HG02885 (cell line): ENCODE measurements around the gene PARVB.

Experiments used
- ATAC-seq: cut with Tn5 transposase; IDR thresholded peaks from one replicate; pipeline ENCODE4 v1.9.1; 2021; ENCODE audit warnings: mild to moderate bottlenecking; ENCODE audit not compliant: unreplicated experiment, poor library complexity

Gene PARVB

DNA sequence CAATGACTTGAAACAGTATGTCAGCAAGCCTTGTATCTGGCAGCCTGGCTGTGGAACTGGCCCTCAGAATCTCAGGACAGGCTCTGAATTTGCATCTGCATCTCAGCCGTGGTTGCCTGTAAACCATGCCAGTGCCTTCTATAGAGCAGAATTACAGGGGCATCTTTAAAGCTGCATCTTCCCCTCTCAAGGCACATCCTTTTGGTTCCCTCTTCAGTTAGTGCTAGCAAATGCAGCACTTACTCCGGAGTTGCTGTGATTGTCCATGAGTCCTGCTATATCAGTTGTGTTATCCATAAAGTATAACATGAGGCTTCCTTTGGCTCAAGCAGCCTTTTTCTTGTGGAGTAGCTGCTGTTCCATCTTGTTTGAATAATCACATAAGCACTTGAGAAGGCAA is 102.7 kb downstream of the PARVB start:
- ATAC-seq: no peak

DNA sequence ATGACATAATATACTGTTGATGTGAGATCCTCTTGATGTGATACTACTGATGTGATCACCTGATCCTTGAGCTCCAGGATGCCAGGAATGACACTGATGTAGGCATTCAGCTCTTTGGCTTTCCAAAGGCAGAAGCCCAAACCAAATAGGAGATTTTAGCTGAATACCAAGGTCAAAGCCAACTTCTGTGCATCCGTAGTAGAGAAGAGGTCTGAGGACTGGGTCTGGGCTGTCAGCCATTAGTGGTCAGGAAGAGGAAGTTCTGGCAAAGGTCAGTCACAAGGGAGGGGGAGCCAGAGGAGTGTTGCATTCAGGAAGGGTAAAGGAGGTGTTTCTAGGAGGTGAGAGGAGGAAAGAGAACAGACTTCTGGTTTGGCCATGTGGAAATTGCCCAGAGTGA is 103.3 kb downstream of the PARVB start:
- ATAC-seq: no peak

DNA sequence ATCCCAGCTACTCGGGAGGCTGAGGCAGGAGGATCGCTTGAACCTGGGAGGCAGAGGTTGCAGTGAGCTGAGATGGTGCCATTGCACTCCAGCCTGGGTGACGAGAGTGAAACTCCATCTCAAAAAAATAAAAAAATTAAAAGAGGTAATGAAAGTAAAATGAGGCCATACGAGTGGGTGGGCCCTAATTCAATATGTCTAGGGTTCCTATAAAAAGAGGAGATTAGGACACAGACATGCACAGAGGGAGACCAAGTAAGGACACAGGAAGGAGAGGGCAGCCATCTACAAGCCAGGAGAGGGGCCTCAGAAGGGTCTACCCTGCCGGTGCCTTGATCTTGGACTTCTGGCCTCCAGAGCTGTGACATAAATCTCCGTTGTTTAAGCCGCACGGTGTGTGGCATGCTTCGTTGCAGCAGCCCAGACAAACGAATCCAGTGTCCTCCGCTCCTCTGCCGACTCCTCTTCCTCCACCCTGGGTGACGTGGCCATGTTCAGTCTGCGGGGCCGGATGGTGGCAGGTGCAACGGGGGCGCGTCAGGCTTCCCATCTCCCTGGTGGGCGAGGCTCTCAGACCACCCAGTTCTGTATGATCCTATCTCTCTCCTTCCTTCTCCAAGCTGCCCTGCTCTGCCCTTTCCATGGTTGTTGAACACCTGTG is 105.0 kb downstream of the PARVB start:
- no peak for ATAC-seq

DNA sequence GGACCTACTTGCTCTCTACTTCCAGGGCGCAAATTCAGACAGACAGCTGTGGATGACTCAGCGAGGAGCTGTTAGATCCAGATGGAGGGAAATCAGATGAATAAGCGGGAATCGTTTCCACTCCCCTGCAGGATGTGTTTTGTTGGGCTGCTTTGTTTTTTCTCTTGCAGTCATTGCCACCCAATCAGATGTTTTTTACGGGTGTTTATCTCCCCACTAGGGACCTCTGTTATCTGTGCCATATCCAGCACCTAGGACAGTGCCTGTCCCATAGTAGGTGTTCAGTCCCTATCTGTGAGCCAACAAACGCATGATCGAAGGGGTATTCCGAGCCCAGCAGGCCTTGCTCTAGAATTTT is 105.5 kb downstream of the PARVB start:
- ATAC-seq: no peak

DNA sequence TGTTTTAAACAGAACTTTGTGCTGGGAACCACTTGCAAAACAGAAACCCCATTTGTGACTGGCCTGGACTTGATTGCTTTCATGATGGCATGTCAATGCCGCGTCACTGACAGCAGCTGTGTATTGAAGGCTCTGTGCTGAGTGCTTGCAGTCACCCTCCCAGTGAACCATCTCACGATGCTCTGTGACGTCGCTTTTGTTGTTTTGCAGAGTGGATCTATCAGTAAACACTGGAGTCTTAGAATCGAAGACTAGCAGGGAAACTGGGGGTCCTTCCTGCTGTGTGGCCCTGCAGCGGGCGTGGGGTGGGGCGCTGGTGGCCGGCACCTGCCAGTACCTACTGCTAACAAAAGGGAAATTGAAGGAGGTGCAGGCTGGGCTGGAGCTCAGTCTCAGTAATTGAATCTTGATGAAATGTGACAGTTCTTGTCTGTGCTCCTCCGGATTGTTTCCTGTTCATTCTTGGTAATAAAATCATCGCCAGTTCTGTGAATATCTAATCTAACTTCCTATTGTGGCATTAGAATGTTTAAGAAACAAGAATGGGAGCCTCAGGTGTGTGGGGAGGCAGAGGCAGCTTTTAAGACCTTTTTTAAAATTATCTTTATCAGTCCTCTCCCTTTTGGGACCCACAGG is 106.1 kb downstream of the PARVB start:
- no peak for ATAC-seq

DNA sequence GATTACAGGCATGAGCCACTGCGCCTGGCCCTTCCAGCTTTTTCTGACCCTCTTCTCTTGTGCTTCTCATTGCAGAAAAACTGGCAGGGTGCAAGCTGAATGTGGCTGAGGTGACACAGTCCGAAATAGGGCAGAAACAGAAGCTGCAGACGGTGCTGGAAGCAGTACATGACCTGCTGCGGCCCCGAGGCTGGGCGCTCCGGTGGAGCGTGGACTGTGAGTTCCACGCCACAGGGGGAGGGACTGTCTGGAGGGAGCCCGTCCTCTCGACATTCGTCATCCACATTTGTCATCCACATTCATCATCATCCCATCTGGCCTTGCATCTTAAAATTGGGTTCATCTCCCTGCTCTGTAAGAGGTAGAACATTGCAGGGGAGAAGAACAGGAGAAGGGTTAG is 107.3 kb downstream of the PARVB start:
- ATAC-seq: no peak

DNA sequence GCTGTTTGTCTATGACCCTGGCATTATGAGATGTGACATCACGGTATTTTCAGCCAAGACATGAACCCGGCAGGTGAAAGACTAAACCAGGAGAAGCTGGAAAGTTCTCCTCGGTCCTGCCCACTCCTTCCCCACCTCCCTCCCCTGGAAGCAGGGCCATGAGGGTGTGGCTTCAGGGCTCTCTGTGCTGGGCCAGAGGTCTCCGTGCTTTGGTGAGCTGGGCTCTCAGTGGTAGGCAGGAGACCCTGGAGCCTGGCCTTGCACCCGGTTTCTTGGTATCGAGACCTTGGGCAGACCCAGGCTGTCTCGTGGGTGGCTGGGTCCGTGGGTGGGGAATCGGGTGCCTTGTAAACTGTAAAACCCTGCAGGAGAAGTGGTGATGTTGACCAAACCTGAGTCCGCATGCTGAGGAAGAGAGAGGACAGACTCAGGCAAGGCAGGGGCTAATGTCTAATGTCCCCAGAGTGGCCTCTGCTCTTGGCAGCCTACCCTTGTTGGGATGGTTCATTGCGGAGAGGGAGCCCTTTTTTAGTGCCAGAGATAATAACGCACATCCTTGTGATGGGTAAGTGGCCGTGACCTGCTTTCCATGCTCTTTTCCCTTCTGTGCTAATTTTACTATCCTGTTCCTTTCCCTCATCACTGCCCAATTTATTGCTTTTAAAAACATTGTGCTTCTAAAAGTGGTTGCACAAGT is 108.0 kb downstream of the PARVB start:
- no peak for ATAC-seq

DNA sequence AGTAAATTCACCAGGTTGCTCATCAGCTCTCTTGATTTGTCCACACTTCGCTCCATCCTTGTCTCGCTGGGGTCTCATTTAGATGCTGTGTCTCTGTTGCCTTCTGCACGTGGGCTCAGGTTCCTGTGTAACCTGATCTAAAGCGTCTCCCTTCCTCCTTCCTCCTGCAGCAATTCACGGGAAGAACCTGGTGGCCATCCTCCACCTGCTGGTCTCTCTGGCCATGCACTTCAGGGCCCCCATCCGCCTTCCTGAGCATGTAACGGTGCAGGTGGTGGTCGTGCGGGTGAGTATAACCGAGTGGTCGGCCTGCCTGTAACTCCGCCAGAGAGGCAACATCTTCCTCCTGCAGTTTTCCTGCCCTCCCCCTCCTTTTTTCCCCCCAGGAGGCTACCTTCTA is 108.6 kb downstream of the PARVB start:
- ATAC-seq: no peak

DNA sequence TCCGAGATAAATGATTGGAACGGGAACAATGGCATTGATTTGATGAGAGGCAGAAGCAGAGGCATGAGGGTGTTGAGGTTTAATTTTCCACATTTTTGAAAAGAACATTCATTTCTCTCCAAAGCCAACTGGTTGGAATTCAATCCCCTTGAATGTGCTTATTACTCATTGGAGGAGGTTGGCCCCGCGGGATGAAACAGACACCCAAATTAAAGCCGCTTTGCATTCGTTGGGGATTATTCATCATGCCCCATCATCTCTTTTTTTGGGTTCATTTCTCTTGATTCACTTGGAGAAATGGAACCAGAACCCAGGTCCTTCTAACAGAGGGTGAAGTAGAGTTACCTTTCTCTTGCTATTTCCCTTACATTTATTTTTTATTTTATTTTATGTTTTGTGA is 109.1 kb downstream of the PARVB start:
- no peak for ATAC-seq

DNA sequence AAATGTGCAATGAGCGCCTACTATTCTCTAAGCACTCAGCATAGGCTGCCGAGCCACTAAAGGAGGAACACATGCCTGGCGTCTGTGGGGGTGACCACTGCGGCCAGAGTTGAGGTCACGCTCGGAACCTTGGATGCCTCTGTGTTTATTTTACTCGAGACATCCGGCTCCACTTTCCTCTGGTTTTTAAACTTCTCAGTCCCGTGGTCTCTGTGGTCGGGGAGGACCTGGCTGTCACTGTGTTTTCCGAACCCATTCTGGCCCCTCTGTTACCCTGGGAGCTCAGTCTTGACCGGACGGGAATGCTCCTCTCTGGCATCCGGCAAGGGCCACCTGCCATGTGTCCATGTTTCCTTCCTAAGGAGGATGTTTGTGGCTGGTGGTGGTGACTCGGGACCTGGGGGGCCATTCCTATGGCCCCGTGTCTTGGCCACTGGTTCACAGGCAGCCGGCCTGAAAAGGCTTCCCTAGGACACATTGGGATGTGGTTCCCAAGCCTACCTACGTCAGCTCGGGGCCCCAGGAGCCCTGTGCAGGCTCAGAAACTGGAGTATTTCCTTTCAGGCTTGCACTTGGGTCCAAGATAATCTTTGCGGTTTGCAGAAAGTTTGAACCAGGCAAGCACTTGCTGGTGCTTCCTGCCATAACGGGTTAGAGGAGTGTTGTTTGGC is 109.9 kb downstream of the PARVB start:
- ATAC-seq: no peak

DNA sequence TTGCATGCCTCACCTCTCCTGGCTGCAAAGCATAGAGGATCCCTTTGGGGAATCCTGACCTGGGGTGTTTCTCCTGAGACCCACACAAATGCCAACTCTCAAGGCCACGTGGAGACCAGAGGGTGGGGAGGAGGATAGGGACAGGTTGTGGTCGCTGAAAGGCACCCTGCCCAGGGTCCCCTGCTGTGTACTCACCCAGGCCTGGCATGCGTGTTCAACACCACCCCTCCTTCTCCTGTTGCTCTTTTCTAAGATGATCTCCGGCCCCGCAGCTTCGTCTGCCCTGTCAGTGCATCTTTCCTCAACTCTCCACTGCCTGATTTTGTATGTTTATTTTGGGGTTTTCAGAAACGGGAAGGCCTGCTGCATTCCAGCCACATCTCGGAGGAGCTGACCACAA is 112.0 kb downstream of the PARVB start:
- no peak for ATAC-seq

DNA sequence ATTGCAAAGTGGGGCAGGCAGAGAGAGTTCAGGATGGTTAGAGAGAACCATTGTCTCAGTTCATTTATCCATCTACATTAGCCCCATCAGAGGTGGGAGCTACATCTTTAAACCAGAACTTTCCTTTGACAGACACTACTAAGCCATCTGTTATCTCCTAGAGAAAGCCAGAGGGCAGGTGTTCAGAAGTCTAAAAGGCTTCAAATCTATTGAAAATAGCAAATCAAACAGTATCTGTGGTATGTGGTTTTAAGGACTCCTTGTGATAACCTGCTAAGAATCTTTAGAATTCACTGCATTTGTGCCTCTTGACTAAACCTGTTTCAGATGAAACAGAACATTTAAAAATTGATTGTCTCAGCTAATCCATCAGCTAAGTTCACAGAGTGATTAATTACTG is 112.7 kb downstream of the PARVB start:
- no peak for ATAC-seq

DNA sequence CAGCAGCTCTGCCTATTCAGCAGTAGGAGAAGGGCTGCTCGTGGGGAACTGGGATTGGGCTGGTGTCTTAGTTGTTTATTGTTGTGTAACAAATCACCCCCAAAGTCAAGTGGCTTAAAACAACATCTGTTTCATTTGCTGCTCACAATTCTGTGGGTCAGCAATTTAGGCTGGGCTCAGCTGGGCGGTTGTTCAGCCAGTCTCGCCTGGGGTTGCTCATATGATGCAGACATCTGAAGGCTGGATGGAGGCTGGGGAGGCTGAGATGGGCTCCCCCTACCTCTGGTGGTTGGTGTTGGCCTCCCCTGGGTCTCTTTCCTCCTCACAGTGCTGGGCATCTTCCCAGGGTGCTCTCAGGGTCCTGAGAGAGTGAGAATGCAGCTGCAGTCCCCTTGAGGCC is 113.3 kb downstream of the PARVB start:
- no peak for ATAC-seq

DNA sequence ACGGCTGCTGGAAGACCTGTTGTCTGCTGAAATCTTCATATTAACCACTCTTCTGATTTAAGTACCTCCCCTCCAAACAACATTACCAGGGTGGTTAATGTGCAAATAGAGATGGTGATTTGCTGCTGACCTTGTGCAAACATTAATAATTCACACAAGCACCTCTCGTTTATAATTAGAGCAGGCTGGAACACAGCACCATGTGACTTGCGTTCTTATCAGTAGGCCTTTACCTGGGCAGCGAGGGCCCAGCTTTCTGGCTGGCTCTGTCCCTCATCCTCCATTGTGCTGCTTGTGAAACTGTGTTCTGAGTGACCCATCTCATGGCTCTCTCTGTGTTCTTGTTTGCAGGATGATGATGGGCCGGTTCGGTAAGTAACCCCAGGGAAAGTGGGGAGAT is 115.7 kb downstream of the PARVB start:
- ATAC-seq: no peak

DNA sequence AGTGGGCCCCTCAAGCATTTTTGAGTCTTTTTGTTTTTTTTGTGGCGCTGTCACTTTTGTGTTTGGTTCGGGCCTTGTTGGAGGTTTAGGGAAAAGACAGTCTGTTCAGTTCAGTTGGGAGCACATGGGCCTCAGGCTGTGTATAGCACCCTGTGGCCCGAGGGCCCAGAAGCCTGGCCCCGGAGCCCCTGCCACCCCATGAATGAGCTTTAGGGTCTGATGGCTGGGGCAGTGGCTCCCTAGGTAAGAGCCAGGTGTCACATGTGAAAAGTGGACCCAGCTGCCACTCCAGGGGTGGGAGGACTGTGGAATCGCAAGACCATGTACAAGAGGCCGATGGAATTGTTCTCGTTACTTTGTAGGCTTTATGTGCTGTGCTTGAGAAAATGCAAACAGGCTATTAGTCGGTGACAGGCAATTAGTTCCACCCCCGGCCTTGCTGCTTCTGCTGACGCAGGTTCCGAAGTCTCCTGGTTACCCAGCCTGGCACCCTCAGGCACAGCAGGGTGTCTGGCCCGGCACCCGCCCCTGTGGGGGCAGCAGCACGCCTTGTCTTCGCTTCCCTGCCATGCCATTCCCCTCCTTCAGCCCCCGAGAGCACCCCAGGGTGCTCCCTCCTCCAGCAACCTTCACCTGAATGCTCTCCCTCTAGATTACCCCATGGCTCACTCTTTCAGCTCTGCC is 118.5 kb downstream of the PARVB start:
- no peak for ATAC-seq

DNA sequence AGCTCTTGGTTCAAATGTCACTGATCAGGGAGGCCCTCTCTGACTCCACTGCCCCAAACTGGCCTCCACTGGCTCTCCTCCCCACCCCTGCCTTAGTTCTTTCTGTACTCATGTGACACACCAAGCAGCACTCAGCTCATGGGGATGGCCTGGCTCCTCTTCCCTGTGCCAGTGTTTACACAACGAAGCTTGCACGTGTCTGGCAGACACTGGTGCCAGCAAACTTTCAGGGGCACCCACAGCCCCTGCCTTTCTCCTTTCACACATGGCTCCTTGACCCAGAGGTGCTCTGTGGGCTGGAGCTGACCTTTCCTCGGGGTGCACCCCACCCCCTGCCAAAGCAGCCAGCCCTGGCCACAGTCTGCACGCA is 119.0 kb downstream of the PARVB start:
- ATAC-seq: no peak

DNA sequence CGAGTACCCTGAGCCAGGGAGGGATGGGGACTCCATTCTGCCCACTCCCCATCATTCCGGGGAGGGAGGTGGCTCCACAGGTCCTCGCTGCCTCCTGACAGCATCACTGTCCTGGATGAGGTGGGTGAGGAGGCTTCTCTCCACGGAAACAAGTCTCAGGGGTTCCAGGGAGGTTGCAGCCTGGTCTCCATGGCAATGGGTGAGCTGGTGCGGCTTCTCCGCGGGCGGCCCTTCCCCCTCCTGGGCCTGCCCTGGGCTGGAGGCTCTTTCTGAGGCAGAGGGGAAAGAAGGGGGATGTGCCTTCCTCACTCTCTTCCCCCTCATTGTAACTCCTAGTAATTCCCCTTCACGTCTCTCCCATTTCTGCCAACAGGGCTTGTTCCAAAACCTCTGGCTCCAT is 119.5 kb downstream of the PARVB start:
- no peak for ATAC-seq

DNA sequence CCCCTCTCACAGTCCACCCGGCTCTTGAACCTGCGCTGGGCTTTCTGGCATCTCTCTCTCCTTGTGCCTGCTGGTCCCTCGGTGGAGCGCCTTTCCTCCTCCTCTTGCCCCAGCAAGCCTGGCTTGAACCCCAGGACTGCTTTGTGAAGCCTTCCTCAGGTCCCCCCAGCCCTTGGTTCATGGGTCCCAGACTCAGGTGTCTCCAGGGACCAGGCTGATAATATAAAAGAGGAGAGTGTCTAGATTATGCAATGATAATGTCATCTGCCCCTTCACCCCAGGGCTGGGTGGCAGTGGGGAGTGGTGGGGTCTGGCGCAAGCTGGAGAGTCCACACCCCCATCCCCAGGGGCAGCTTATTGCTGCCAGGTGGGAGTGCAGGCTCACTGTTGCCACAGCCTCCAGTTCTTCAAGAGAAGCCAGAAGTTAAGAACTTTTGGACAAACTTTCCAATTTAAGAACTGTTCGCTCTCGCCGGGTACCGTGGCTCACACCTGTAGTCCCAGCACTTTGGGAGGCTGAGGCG is 120.0 kb downstream of the PARVB start:
- no peak for ATAC-seq

DNA sequence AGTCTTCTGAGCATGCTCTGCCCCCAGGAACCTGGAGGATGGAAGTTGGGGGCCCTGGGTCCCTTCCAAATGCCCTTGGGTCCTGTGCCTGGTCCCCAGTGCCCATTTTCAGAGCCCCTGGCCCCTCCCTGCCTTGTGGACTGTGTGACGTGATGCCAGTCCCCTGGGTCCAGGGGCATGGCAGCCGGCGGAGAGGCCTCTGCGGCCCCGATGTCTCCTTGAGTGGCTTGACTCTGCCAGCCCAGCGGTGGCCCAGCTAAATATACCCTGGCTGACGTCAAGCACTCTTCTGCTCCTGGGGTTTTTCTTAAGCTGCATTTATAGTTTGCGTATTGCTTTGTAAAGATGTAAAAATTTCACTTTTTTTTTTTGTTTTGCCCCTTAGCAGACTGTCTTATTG is 121.4 kb downstream of the PARVB start:
- no peak for ATAC-seq

DNA sequence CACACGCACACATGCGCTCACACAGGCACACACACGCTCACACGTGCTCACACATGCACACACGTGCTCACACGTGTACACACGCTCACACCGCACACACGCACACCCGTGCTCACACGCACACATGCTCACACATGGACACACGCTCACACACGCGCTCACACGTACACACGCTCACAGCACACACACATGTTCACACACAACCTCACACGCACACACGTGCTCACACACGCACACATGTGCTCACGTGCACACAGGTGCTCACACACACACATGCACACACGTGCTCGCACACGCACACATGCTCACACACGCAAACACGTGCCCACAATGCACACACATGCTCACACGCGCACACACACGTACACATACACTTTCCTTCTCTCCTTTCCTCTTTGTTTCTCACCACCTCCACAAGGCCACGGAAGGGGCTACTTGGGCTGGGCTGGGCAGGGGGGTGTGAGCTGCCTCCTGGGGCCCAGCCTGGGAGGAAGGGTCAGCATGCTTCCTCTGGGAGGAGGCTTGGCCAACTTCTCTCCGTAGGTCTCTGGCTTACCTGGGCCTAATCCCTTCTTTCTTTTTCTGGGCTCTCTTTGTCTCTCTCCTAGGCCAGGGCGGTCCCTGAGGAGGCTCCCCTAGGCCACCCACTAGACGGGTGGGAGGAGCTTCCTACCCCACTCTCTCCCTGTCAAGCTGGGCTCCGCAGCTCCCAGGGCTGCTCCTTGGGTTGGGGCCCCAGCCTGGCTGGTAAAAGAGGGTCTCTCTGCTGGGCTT is 122.2 kb downstream of the PARVB start:
- ATAC-seq: no peak
